H1 (cell line): Measurements from ENCODE around the gene GTF3C5. TPM values are rescaled to one million over a fixed set of nuclear protein-coding genes. Genes with fewer than 3 reads are reported as not detected.

Experiments used
- CTCF ChIA-PET: fragments of 300-600 bp; sonication (Branson Sonifier 250); formaldehyde crosslinking; loops from one replicate; lab custom pipeline; 2021; ENCODE audit not compliant: partially characterized antibody; lab: Charles Lee
- POLR2A ChIA-PET: fragments of 300-600 bp; sonication (Branson Sonifier 250); formaldehyde crosslinking; loops from one replicate; lab custom pipeline; 2021; ENCODE audit warnings: inconsistent platforms; ENCODE audit not compliant: partially characterized antibody; lab: Charles Lee
- DNase-seq, 2 experiments: peaks; one replicate each; pipeline versions ENCODE4 v3.0.0 to v3.0.0-alpha.2; 2010 to 2022; ENCODE audit warnings: low spot score in 2 of 2, low read depth in 1 of 2, mixed read lengths in 1 of 2
- FAIRE-seq: peaks from 2 replicates; lab custom pipeline; 2011; peaks lifted over from hg19 to GRCh38; lab: Jason Lieb, UNC
- H2AFZ ChIP-seq: 2 replicates; pipeline ENCODE4 v1.8.1; 2012; ENCODE audit warnings: low read length, inconsistent platforms
- H2AK5ac ChIP-seq: 2 replicates; pipeline ENCODE4 v1.6.1; 2013; ENCODE audit warnings: low read depth, low read length
- H2BK120ac ChIP-seq: replicated peaks from 2 replicates; pipeline ENCODE3; 2013; ENCODE audit warnings: low read depth, low read length, inconsistent platforms
- H2BK12ac ChIP-seq: 2 replicates; pipeline ENCODE4 v1.6.1; 2013; ENCODE audit warnings: low read depth, low read length
- H2BK15ac ChIP-seq: 2 replicates; pipeline ENCODE4 v1.6.1; 2013; ENCODE audit warnings: low read length
- H2BK20ac ChIP-seq: 2 replicates; pipeline ENCODE4 v1.6.1; 2013; ENCODE audit warnings: low read length
- H2BK5ac ChIP-seq: 2 replicates; pipeline ENCODE4 v1.6.1; 2013; ENCODE audit warnings: low read depth, low read length
- H3K14ac ChIP-seq: 2 replicates; pipeline ENCODE4 v1.6.1; 2013; ENCODE audit warnings: inconsistent platforms; ENCODE audit not compliant: insufficient read length
- H3K18ac ChIP-seq: 2 replicates; pipeline ENCODE4 v1.6.1; 2013; ENCODE audit warnings: low read length; ENCODE audit errors: extremely low read depth
- H3K23ac ChIP-seq: 2 replicates; pipeline ENCODE4 v1.6.1; 2013; ENCODE audit warnings: inconsistent platforms; ENCODE audit not compliant: insufficient read length
- H3K23me2 ChIP-seq: 2 replicates; pipeline ENCODE4 v1.6.1; 2013; ENCODE audit warnings: low read depth, low read length
- H3K27ac ChIP-seq: 2 replicates; pipeline ENCODE4 v1.6.1; 2011; ENCODE audit warnings: low read depth, low read length, inconsistent platforms
- H3K27me3 ChIP-seq, 4 experiments: replicated peaks in 1 of 4; 1 replicate in 1 of 4; 2 replicates in 3 of 4; pipeline versions ENCODE4 v1.6.1 to v1.8.1; 2011 to 2013; ENCODE audit warnings: low read length in 3 of 4, mild to moderate bottlenecking in 3 of 4, inconsistent platforms in 2 of 4, mixed read lengths in 2 of 4, moderate library complexity in 1 of 4; ENCODE audit not compliant: control insufficient read depth in 3 of 4, insufficient read depth in 3 of 4; ENCODE audit errors: extremely low read depth in 1 of 4
- H3K36me3 ChIP-seq, 4 experiments: 2 replicates each; pipeline versions ENCODE4 v1.6.1 to v1.8.1; 2011 to 2013; ENCODE audit warnings: mild to moderate bottlenecking in 4 of 4, low read length in 3 of 4, moderate library complexity in 2 of 4, control low read depth in 1 of 4, inconsistent platforms in 1 of 4; ENCODE audit not compliant: insufficient read depth in 4 of 4, control insufficient read depth in 2 of 4
- H3K4ac ChIP-seq: replicated peaks from 2 replicates; pipeline ENCODE3; 2013; ENCODE audit warnings: low read length, low read depth, mixed read lengths, inconsistent platforms; ENCODE audit not compliant: insufficient read length
- H3K4me1 ChIP-seq, 4 experiments: replicated peaks in 1 of 4; 1 replicate in 1 of 4; 2 replicates in 3 of 4; pipeline versions ENCODE4 v1.6.1 to v1.8.1; 2011 to 2013; ENCODE audit warnings: low read length in 3 of 4, inconsistent platforms in 2 of 4, mixed read lengths in 1 of 4; ENCODE audit not compliant: insufficient read depth in 4 of 4, control insufficient read depth in 3 of 4
- H3K4me2 ChIP-seq, 2 experiments: 2 replicates each; pipeline versions ENCODE4 v1.6.1 to v1.8.1; 2011 to 2013; ENCODE audit warnings: low read depth in 2 of 2, low read length in 2 of 2, control low read depth in 1 of 2, inconsistent platforms in 1 of 2, mild to moderate bottlenecking in 1 of 2; ENCODE audit not compliant: insufficient read depth in 1 of 2
- H3K4me3 ChIP-seq, 4 experiments: fragments of 200-600, 300-600 bp in 1 of 4; sonication (generic), shearing (Covaris generic), sonication (Bioruptor Twin) in 1 of 4; 2 replicates each; pipeline versions ENCODE4 v1.5.1 to v1.8.1; 2011 to 2016; ENCODE audit warnings: low read length in 4 of 4, low read depth in 3 of 4, control low read depth in 2 of 4, inconsistent platforms in 2 of 4, mild to moderate bottlenecking in 2 of 4, mixed read lengths in 1 of 4, moderate library complexity in 1 of 4; ENCODE audit not compliant: insufficient read depth in 2 of 4; ENCODE audit errors: extremely low read depth in 1 of 4
- H3K56ac ChIP-seq: replicated peaks from 2 replicates; pipeline ENCODE3; 2013; ENCODE audit warnings: low read depth, mild to moderate bottlenecking, mixed read lengths, low read length, inconsistent platforms; ENCODE audit not compliant: insufficient read length
- H3K79me1 ChIP-seq: 2 replicates; pipeline ENCODE4 v1.6.1; 2013; ENCODE audit warnings: low read depth, low read length, control low read depth
- H3K79me2 ChIP-seq, 2 experiments: 2 replicates each; pipeline versions ENCODE4 v1.6.1 to v1.8.1; 2012 to 2013; ENCODE audit warnings: low read length in 2 of 2, mild to moderate bottlenecking in 2 of 2, inconsistent platforms in 1 of 2; ENCODE audit not compliant: insufficient read depth in 2 of 2, control insufficient read depth in 1 of 2
- H3K9ac ChIP-seq, 4 experiments: replicated peaks in 1 of 4; 1 replicate in 1 of 4; 2 replicates in 3 of 4; pipeline versions ENCODE4 v1.6.1 to v1.8.1; 2011 to 2013; ENCODE audit warnings: low read depth in 3 of 4, low read length in 3 of 4, control low read depth in 2 of 4, mild to moderate bottlenecking in 2 of 4, moderate library complexity in 2 of 4, inconsistent platforms in 1 of 4; ENCODE audit errors: extremely low read depth in 1 of 4
- H3K9me3 ChIP-seq, 2 experiments: 2 replicates each; pipeline versions ENCODE4 v1.6.1 to v1.8.1; 2012 to 2013; ENCODE audit warnings: mild to moderate bottlenecking in 2 of 2, moderate library complexity in 2 of 2, control low read depth in 1 of 2, inconsistent platforms in 1 of 2, low read depth in 1 of 2, low read length in 1 of 2, mixed read lengths in 1 of 2; ENCODE audit not compliant: insufficient read depth in 2 of 2
- H4K20me1 ChIP-seq, 2 experiments: replicated peaks in 1 of 2; 2 replicates each; pipeline versions ENCODE3 to v1.8.1; 2011 to 2013; ENCODE audit warnings: inconsistent platforms in 2 of 2, low read length in 2 of 2, mild to moderate bottlenecking in 1 of 2; ENCODE audit not compliant: insufficient read depth in 2 of 2, control insufficient read depth in 1 of 2
- H4K5ac ChIP-seq: 2 replicates; pipeline ENCODE4 v1.6.1; 2013; ENCODE audit warnings: low read length, low read depth, mixed read lengths, inconsistent platforms; ENCODE audit not compliant: insufficient read length
- H4K8ac ChIP-seq: 2 replicates; pipeline ENCODE4 v1.8.0; 2013; ENCODE audit warnings: mild to moderate bottlenecking, moderate library complexity, low read length, inconsistent platforms; ENCODE audit not compliant: insufficient read depth; ENCODE audit errors: extremely low read depth
- H4K91ac ChIP-seq: replicated peaks from 2 replicates; pipeline ENCODE3; 2013; ENCODE audit warnings: low read length, mixed read lengths, inconsistent platforms; ENCODE audit not compliant: insufficient read length
- HDAC2 ChIP-seq, 2 experiments: fragments of 300-600 bp in 1 of 2; sonication (generic) in 1 of 2; IDR thresholded peaks; 2 replicates each; pipeline ENCODE4 v1.6.1; 2011 to 2012; ENCODE audit warnings: low read depth in 2 of 2, low read length in 2 of 2, mild to moderate bottlenecking in 2 of 2, moderate library complexity in 2 of 2, borderline replicate concordance in 1 of 2, inconsistent platforms in 1 of 2
- RNF2 ChIP-seq: fragments of 200-900, 300-1000 bp; sonication (generic); IDR thresholded peaks from 2 replicates; pipeline ENCODE4 v1.7.1; 2016; ENCODE audit warnings: borderline replicate concordance, low read depth, mild to moderate bottlenecking, antibody characterized with exemption, low read length; ENCODE audit not compliant: poor library complexity, severe bottlenecking; ENCODE audit errors: missing control alignments
- WGBS, 2 experiments: shearing (Covaris generic) in 1 of 2; methylation state at CpG; one replicate each; pipeline versions ENCODE4 v1.1.6 to v1.1.7; 2013 to 2015; ENCODE audit warnings: low lambda C conversion rate in 2 of 2, mixed read lengths in 2 of 2, inconsistent platforms in 1 of 2, low coverage in 1 of 2, missing lambda C conversion rate in 1 of 2; ENCODE audit not compliant: insufficient replicate concordance in 2 of 2, insufficient coverage in 1 of 2, insufficient read length in 1 of 2; ENCODE audit errors: extremely low coverage in 1 of 2, missing lambda C conversion rate in 1 of 2; 5-methylcytosine and 5-hydroxymethylcytosine counted together
- polyA plus RNA-seq, 7 experiments: library from polyadenylated mRNA; depleted of rRNA in 3 of 7; stranded (reverse) in 5 of 7; unstranded in 2 of 7; fragments of >200 nt in 5 of 7; fragments of 200-250 nt in 2 of 7; gene quantifications; 1 replicate in 5 of 7; 2 replicates in 1 of 7; 4 replicates in 1 of 7; pipeline versions ENCODE4 v1.2.1 to v1.2.3, GENCODE V29; 2011 to 2013; ENCODE audit warnings: missing spikeins in 2 of 7, mixed read lengths in 2 of 7
- total RNA-seq: library from RNA; stranded (reverse); fragmentation: NEBNext Ultra II Directional; extraction: Animal tissue kit (Norgen Biotek cat#: 25700); gene quantifications from 2 replicates; pipeline ENCODE4 v1.2.1, GENCODE V29; 2021

GTF3C5 gene
- total and polyA plus RNA-seq, 2 of the 8 experiments (the other 6 are each of a cell fraction or from before 2014, with no cell fraction given) = 78.7 to 87.1 TPM

DNA sequence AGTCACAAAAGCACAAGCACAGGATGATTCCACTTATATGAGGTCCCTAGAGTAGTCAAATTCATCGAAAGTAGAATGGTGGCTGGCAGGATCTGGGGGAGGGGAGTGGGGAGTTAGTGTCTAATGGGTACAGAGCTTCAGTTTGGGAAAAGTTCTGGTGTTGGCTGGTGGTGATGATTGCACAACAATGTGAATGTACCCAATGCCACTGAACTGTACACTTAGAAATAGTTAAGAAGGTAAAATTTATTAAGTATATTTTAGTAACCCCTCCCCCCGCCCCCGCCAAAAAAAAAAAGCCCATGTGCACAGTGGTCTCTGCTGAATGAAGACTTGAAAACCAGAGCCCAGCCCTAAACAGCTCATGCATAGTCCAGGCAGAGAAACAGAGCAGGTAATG, 24.8 kb upstream of the GTF3C5 start:
- Histone ChIP-seq H3K4ac (no peak overlapping the region), H2AK5ac (no peak overlapping the region), H2BK5ac (no peak overlapping the region), H4K20me1 (peaks cover 0 to 3% of the 10 kb centered on the region in 2 experiments), H4K8ac (no peak overlapping the region), H2BK120ac (no peak overlapping the region), H3K27me3 (peaks cover 0 to 42% (median 24%) of the 10 kb centered on the region in 4 experiments; a peak in 6 of 7 replicates), H3K79me1 (no peaks in the 10 kb centered on the region), H2AFZ (no peak overlapping the region), H3K79me2 (no peaks in the 10 kb centered on the region), H3K18ac (no peak overlapping the region), H2BK15ac (no peak overlapping the region), H3K4me2 (no peak overlapping the region), H4K91ac (no peak overlapping the region), H3K23ac (no peak overlapping the region), H4K5ac (no peak overlapping the region), H3K9me3 (no peaks in the 10 kb centered on the region), H2BK20ac (no peak overlapping the region), H3K4me3 (no peak overlapping the region), H3K4me1 (peaks cover 3 to 25% (median 16%) of the 10 kb centered on the region in 4 experiments), H3K9ac (no peak overlapping the region), H3K36me3 (no peaks in the 10 kb centered on the region), H3K56ac (no peak overlapping the region), H3K23me2 (peaks cover 6% of the 10 kb centered on the region; the same call in 1 of the 2 replicates), H3K27ac (no peak overlapping the region), H3K14ac (no peak overlapping the region), H2BK12ac (no peak overlapping the region)
- ChIA-PET POLR2A (interaction anchor here (0.7 to 2.9 kb wide), 2 partner anchors 12 to 25 kb away, joined by 3 to 17 read pairs; partner anchors contain the start of gene GTF3C5), CTCF (interaction anchor here (0.8 to 2.4 kb wide), 8 partner anchors 11 to 138 kb away, joined by 3 to 14 read pairs (median 4); partner anchors contain the start of gene GFI1B)
- TF ChIP-seq RNF2 (no peak), HDAC2 (IDR thresholded peaks at IDR 0.05; ENCODE audit: borderline replicate concordance in 1 of 2, low read depth in 2 of 2, low read length in 2 of 2) (no peak)
- 75% methylated on average over 1 of the region's 3 CpGs; no CpG with 5 or more reads in 1 of the 2 experiments for WGBS, 2 experiments
- DNase-seq (no peak), FAIRE-seq (no peak)
